Measurements from ENCODE around the gene IRF8.

Gene IRF8

DNA sequence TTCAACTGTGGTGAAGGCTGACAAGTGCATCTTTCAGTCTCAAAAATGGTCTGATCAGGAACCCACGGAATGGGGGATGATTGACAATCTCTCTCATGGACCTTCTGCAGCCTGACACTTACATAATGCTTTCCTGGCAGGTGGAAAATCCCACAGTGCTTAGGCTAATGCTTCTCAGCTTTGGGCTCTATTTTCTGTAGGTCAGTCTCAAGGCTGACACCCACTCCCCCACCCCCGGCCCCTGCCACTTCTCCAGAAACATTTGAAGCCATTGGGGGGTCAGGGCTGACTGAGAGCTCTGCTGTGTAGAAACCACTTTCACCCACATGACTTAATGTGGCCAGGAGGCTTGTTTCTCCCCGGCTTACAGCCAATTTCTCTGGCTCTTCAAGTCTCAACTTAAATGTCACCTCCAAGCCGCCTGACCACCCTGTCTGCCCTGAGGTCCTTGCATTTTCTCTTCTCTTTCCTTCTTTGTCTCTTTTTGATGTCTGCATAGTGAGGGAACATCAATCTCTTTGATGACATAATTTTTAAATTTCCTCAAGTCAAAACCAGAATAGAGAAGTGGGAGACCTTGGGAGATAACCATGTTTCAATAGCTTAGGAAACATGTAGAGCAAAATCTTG is 16.7 kb upstream of the IRF8 start:
- H3K36me3 ChIP-seq (ENCODE audit: control insufficient read depth in 1 of 2, insufficient read depth in 2 of 2, low read depth in 1 of 2, low read length in 2 of 2) = no peaks in the 10 kb centered on the region
- H4K91ac ChIP-seq (ENCODE audit: low read length) = no peak overlapping the region
- H2AFZ ChIP-seq (ENCODE audit: low read depth, low read length) = no peak overlapping the region
- no peak overlapping the region for H3K23ac ChIP-seq (ENCODE audit: low read length in 2 of 2)
- H3K4ac ChIP-seq (ENCODE audit: low read depth in 1 of 2, low read length in 2 of 2) = no peak overlapping the region
- H2BK15ac ChIP-seq (ENCODE audit: low read depth, poor library complexity, severe bottlenecking) = no peak overlapping the region
- no peak overlapping the region for H3K4me3 ChIP-seq (ENCODE audit: insufficient read depth in 1 of 2, low read depth in 1 of 2, low read length in 2 of 2)
- no peaks in the 10 kb centered on the region for H3K79me1 ChIP-seq (replicated peaks; ENCODE audit: low read length, poor library complexity, severe bottlenecking)
- H3K9ac ChIP-seq (ENCODE audit: low read length) = no peak overlapping the region
- no peak overlapping the region for H2BK5ac ChIP-seq (ENCODE audit: low read depth, low read length, poor library complexity, severe bottlenecking)
- H3K14ac ChIP-seq (ENCODE audit: low read length in 2 of 2) = no peak overlapping the region
- no peak overlapping the region for H2BK12ac ChIP-seq (ENCODE audit: low read length in 2 of 2)
- H3K9me3 ChIP-seq (ENCODE audit: control insufficient read depth, low read length) = no peaks in the 10 kb centered on the region
- no peak overlapping the region for H3K4me2 ChIP-seq (ENCODE audit: low read length, poor library complexity, severe bottlenecking)
- no peak overlapping the region for H3K18ac ChIP-seq (ENCODE audit: low read depth in 1 of 2, low read length in 2 of 2)
- H2BK120ac ChIP-seq (ENCODE audit: low read depth, low read length) = no peak overlapping the region
- H4K8ac ChIP-seq (ENCODE audit: low read length) = no peak overlapping the region
- H3K27ac ChIP-seq (ENCODE audit: low read length, poor library complexity, severe bottlenecking) = no peak overlapping the region
- peaks cover 18 to 63% of the 10 kb centered on the region in 2 experiments for H3K27me3 ChIP-seq (ENCODE audit: control insufficient read depth in 1 of 2, insufficient read depth in 1 of 2, low read length in 2 of 2)
- no peak overlapping the region for H2AK5ac ChIP-seq (ENCODE audit: low read length, severe bottlenecking)
- WGBS = 65% methylated on average over 3 of the region's 4 CpGs
- no peak for DNase-seq
- H3K4me1 ChIP-seq (ENCODE audit: control insufficient read depth, insufficient read depth, low read depth, low read length) = peaks cover 4% of the 10 kb centered on the region

DNA sequence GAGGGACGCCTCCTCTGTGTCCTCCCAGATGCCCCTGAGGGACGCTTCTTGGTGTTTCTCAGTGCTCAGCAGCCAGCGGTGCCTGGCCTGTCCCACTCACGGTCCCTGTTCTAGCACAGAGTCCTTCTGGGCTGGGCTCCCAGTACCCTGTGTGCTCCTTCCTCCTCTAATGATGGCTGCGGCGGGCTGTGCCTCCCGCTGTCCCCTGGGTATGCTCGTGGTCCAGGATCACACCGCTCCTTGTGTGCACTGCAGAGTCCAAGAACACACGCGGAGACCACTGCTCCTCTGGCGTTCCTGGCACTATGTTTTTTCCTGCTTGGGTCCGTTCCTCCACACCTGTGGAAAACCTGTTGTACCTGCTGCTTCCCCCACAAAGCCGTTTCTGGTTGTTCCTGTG is 15.1 kb upstream of the IRF8 start:
- Histone ChIP-seq H4K8ac (ENCODE audit: low read length) (no peak overlapping the region), H3K79me1 (replicated peaks; ENCODE audit: low read length, poor library complexity, severe bottlenecking) (no peaks in the 10 kb centered on the region), H2BK5ac (ENCODE audit: low read depth, low read length, poor library complexity, severe bottlenecking) (no peak overlapping the region), H3K4me3 (ENCODE audit: insufficient read depth in 1 of 2, low read depth in 1 of 2, low read length in 2 of 2) (no peak overlapping the region), H3K18ac (ENCODE audit: low read depth in 1 of 2, low read length in 2 of 2) (no peak overlapping the region), H2BK12ac (ENCODE audit: low read length in 2 of 2) (no peak overlapping the region), H3K4me1 (ENCODE audit: control insufficient read depth, insufficient read depth, low read depth, low read length) (peaks cover 6% of the 10 kb centered on the region), H4K91ac (ENCODE audit: low read length) (no peak overlapping the region), H3K23ac (ENCODE audit: low read length in 2 of 2) (peak overlapping the region in 1 of 2 experiments; percentile 87), H3K9me3 (ENCODE audit: control insufficient read depth, low read length) (no peaks in the 10 kb centered on the region), H3K27ac (ENCODE audit: low read length, poor library complexity, severe bottlenecking) (no peak overlapping the region), H3K4ac (ENCODE audit: low read depth in 1 of 2, low read length in 2 of 2) (no peak overlapping the region), H3K4me2 (ENCODE audit: low read length, poor library complexity, severe bottlenecking) (no peak overlapping the region), H2BK15ac (ENCODE audit: low read depth, poor library complexity, severe bottlenecking) (no peak overlapping the region), H3K27me3 (ENCODE audit: control insufficient read depth in 1 of 2, insufficient read depth in 1 of 2, low read length in 2 of 2) (peaks cover 18 to 76% of the 10 kb centered on the region in 2 experiments), H2AFZ (ENCODE audit: low read depth, low read length) (no peak overlapping the region), H2BK120ac (ENCODE audit: low read depth, low read length) (no peak overlapping the region), H3K36me3 (ENCODE audit: control insufficient read depth in 1 of 2, insufficient read depth in 2 of 2, low read depth in 1 of 2, low read length in 2 of 2) (no peaks in the 10 kb centered on the region), H2AK5ac (ENCODE audit: low read length, severe bottlenecking) (no peak overlapping the region), H3K14ac (ENCODE audit: low read length in 2 of 2) (peak overlapping the region in 1 of 2 experiments; percentile 31), H3K9ac (ENCODE audit: low read length) (no peak overlapping the region)
- whole genome bisulfite sequencing = 89% methylated on average over 13 of the region's 14 CpGs
- no peak for DNase-seq

DNA sequence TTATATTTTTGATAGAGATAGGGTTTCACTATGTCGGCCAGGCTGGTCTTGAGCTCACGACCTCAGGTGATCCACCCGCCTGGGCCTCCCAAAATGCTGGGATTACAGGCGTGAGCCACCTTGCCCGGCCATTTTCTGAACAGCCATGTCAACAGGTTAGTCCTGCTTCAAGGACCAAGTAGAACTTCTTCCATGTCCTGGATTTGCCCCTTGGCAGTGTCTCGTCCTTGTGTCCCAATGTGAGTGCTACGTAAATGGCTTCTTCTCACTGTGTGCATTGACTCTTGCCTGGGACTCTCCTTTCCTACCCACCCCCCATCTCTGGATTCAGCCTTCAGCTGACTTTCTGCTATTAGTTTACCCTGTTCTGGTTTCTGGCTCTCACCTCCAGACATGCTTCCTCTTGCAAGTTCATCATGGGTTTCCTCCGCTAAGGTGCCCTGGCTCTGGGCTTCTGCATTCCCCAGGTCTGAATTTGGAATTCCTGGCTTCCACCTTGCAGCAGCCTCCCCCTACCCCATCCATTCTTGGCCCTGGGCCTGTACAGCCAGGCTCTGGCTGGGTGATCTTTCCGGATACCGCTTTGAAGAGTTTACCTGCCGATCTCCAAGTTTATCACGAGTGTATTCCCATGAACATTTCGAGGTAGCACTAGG is 14.0 kb upstream of the IRF8 start:
- no peak for DNase-seq
- H3K9ac ChIP-seq (ENCODE audit: low read length) = no peak overlapping the region
- H3K14ac ChIP-seq (ENCODE audit: low read length in 2 of 2) = no peak overlapping the region
- no peak overlapping the region for H3K4ac ChIP-seq (ENCODE audit: low read depth in 1 of 2, low read length in 2 of 2)
- H3K18ac ChIP-seq (ENCODE audit: low read depth in 1 of 2, low read length in 2 of 2) = no peak overlapping the region
- no peak overlapping the region for H3K4me2 ChIP-seq (ENCODE audit: low read length, poor library complexity, severe bottlenecking)
- H3K23ac ChIP-seq (ENCODE audit: low read length in 2 of 2) = no peak overlapping the region
- H3K4me3 ChIP-seq (ENCODE audit: insufficient read depth in 1 of 2, low read depth in 1 of 2, low read length in 2 of 2) = no peak overlapping the region
- WGBS = 94% methylated on average over 10 of the region's 13 CpGs
- no peak overlapping the region for H2BK5ac ChIP-seq (ENCODE audit: low read depth, low read length, poor library complexity, severe bottlenecking)
- H4K8ac ChIP-seq (ENCODE audit: low read length) = no peak overlapping the region
- H3K4me1 ChIP-seq (ENCODE audit: control insufficient read depth, insufficient read depth, low read depth, low read length) = peaks cover 5% of the 10 kb centered on the region
- no peak overlapping the region for H2AFZ ChIP-seq (ENCODE audit: low read depth, low read length)
- no peak overlapping the region for H2AK5ac ChIP-seq (ENCODE audit: low read length, severe bottlenecking)
- H4K91ac ChIP-seq (ENCODE audit: low read length) = no peak overlapping the region
- no peak overlapping the region for H2BK12ac ChIP-seq (ENCODE audit: low read length in 2 of 2)
- no peaks in the 10 kb centered on the region for H3K36me3 ChIP-seq (ENCODE audit: control insufficient read depth in 1 of 2, insufficient read depth in 2 of 2, low read depth in 1 of 2, low read length in 2 of 2)
- H2BK15ac ChIP-seq (ENCODE audit: low read depth, poor library complexity, severe bottlenecking) = no peak overlapping the region
- no peaks in the 10 kb centered on the region for H3K9me3 ChIP-seq (ENCODE audit: control insufficient read depth, low read length)
- H2BK120ac ChIP-seq (ENCODE audit: low read depth, low read length) = no peak overlapping the region
- H3K27ac ChIP-seq (ENCODE audit: low read length, poor library complexity, severe bottlenecking) = no peak overlapping the region
- H3K79me1 ChIP-seq (replicated peaks; ENCODE audit: low read length, poor library complexity, severe bottlenecking) = no peaks in the 10 kb centered on the region
- H3K27me3 ChIP-seq (ENCODE audit: control insufficient read depth in 1 of 2, insufficient read depth in 1 of 2, low read length in 2 of 2) = peaks cover 18 to 80% of the 10 kb centered on the region in 2 experiments

DNA sequence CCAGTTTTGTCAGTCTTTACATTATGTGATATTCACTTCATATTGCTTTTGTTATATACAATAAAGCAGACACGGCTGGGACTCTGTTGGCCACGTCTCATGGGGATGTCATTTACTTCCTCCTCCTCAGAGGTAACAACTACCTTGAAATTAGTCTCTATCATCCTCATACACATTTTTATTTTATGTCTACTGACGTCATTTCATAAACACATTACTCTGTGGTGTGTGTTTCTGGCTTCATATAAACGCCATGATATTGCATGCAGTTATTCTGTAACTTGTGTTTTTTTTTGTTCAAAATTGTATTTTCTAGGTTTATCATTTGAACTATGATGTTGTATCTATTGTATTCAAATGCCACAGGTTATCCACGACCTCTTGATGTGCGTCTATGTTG is 13.4 kb upstream of the IRF8 start:
- H4K91ac ChIP-seq (ENCODE audit: low read length) = no peak overlapping the region
- H4K8ac ChIP-seq (ENCODE audit: low read length) = no peak overlapping the region
- H3K14ac ChIP-seq (ENCODE audit: low read length in 2 of 2) = no peak overlapping the region
- H3K36me3 ChIP-seq (ENCODE audit: control insufficient read depth in 1 of 2, insufficient read depth in 2 of 2, low read depth in 1 of 2, low read length in 2 of 2) = no peaks in the 10 kb centered on the region
- H2AK5ac ChIP-seq (ENCODE audit: low read length, severe bottlenecking) = no peak overlapping the region
- H3K4me3 ChIP-seq (ENCODE audit: insufficient read depth in 1 of 2, low read depth in 1 of 2, low read length in 2 of 2) = no peak overlapping the region
- H3K4me1 ChIP-seq (ENCODE audit: control insufficient read depth, insufficient read depth, low read depth, low read length) = peaks cover 5% of the 10 kb centered on the region
- H2BK5ac ChIP-seq (ENCODE audit: low read depth, low read length, poor library complexity, severe bottlenecking) = no peak overlapping the region
- H2BK15ac ChIP-seq (ENCODE audit: low read depth, poor library complexity, severe bottlenecking) = no peak overlapping the region
- WGBS = 88% methylated on average over 5 of the region's 6 CpGs
- no peak overlapping the region for H3K27ac ChIP-seq (ENCODE audit: low read length, poor library complexity, severe bottlenecking)
- no peak overlapping the region for H3K18ac ChIP-seq (ENCODE audit: low read depth in 1 of 2, low read length in 2 of 2)
- H2BK12ac ChIP-seq (ENCODE audit: low read length in 2 of 2) = no peak overlapping the region
- H3K9me3 ChIP-seq (ENCODE audit: control insufficient read depth, low read length) = no peaks in the 10 kb centered on the region
- no peak overlapping the region for H2AFZ ChIP-seq (ENCODE audit: low read depth, low read length)
- no peak overlapping the region for H3K23ac ChIP-seq (ENCODE audit: low read length in 2 of 2)
- H3K9ac ChIP-seq (ENCODE audit: low read length) = no peak overlapping the region
- no peak overlapping the region for H2BK120ac ChIP-seq (ENCODE audit: low read depth, low read length)
- no peak for DNase-seq
- no peak overlapping the region for H3K4me2 ChIP-seq (ENCODE audit: low read length, poor library complexity, severe bottlenecking)
- no peaks in the 10 kb centered on the region for H3K79me1 ChIP-seq (replicated peaks; ENCODE audit: low read length, poor library complexity, severe bottlenecking)
- peaks cover 18 to 76% of the 10 kb centered on the region in 2 experiments for H3K27me3 ChIP-seq (ENCODE audit: control insufficient read depth in 1 of 2, insufficient read depth in 1 of 2, low read length in 2 of 2)
- H3K4ac ChIP-seq (ENCODE audit: low read depth in 1 of 2, low read length in 2 of 2) = no peak overlapping the region
